Testis (tissue), 2 donors: Measurements from ENCODE around the gene MAGI1.

Experiments
- POLR2A ChIP-seq: fragments of 450-650 bp; IDR thresholded peaks from one replicate; pipeline ENCODE4 v1.6.1; 2017; ENCODE audit warnings: antibody characterized with exemption, mild to moderate bottlenecking, moderate library complexity
- TF ChIP-seq, protein P1 (sequence below), 3 experiments: fragments of 450-650 bp in 2 of 3; fragments of 200-600 bp in 1 of 3; sonication (generic) in 1 of 3; IDR thresholded peaks; one replicate each; pipeline ENCODE4 v1.5.1; 2016 to 2019; ENCODE audit warnings: antibody characterized with exemption in 3 of 3, mild to moderate bottlenecking in 2 of 3, moderate library complexity in 1 of 3

DNA sequence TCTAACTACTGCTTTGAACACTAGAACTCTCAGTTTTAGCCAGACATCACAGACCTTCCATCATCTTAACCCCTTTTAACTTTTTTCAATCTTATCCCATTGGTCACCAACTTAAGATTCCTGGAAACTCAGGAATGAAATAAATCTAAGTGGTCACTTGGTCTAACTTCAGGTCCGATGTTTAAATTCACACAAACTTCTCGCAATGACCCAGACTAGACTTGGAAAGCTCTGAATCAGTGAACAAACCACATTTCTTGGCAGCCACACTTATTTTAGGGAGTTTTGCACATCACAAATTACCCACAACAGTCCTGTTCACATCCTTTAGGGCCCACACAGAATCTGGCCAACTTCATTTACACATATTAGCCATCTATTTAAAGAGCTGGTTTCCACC, 118.9 kb downstream of the MAGI1 start:
- TF ChIP-seq, protein P1, sequence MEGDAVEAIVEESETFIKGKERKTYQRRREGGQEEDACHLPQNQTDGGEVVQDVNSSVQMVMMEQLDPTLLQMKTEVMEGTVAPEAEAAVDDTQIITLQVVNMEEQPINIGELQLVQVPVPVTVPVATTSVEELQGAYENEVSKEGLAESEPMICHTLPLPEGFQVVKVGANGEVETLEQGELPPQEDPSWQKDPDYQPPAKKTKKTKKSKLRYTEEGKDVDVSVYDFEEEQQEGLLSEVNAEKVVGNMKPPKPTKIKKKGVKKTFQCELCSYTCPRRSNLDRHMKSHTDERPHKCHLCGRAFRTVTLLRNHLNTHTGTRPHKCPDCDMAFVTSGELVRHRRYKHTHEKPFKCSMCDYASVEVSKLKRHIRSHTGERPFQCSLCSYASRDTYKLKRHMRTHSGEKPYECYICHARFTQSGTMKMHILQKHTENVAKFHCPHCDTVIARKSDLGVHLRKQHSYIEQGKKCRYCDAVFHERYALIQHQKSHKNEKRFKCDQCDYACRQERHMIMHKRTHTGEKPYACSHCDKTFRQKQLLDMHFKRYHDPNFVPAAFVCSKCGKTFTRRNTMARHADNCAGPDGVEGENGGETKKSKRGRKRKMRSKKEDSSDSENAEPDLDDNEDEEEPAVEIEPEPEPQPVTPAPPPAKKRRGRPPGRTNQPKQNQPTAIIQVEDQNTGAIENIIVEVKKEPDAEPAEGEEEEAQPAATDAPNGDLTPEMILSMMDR (IDR thresholded peaks at IDR 0.05): no peak
- TF ChIP-seq POLR2A: no peak
